Upper lobe of left lung (tissue), 4 donors: ENCODE measurements around the gene ZFYVE1.

Source experiments
- CTCF ChIP-seq, 6 experiments: fragments of 450-650 bp in 4 of 6; fragments of 200-600 bp in 2 of 6; sonication (generic) in 2 of 6; IDR thresholded peaks; one replicate each; pipeline ENCODE4 v1.5.1; 2016 to 2019; ENCODE audit warnings: antibody characterized with exemption in 6 of 6
- EP300 ChIP-seq, 4 donors: sonication (generic); formaldehyde crosslinking; IDR thresholded peaks; one replicate each; pipeline ENCODE4 v1.5.1; 2017; ENCODE audit warnings: antibody characterized with exemption in 4 of 4, control low read depth in 2 of 4
- POLR2A ChIP-seq, 4 donors: fragments of 450-650 bp; IDR thresholded peaks; one replicate each; pipeline ENCODE4 v1.5.1; 2016 to 2017; ENCODE audit warnings: antibody characterized with exemption in 4 of 4, mild to moderate bottlenecking in 2 of 4
- POLR2AphosphoS5 ChIP-seq, 2 donors: sonication (generic); formaldehyde crosslinking; IDR thresholded peaks; one replicate each; pipeline ENCODE4 v1.5.1; 2017; ENCODE audit warnings: antibody characterized with exemption in 2 of 2

DNA sequence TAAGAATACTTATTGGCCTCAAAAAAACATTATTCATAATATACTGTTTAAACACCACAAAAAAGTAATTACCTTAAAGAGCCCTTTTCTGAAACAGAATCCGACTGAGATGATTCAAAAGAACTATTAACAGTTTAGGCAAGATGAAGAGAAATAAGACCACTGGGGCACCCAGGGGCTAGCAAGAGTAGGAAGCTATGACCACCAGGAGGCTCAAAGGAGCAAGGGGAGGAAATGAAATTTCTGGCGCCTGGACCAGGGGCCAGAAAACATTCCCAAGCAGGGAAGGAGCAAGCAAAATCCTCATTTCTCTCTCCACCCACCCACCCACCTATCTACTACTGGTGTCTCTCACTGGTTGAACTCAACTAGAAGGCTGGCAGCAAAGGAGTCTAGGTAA, 106.9 kb downstream of the ZFYVE1 start:
- TF ChIP-seq POLR2A (IDR thresholded peaks at IDR 0.05) (no peak), CTCF (IDR thresholded peaks at IDR 0.05) (no peak), EP300 (IDR thresholded peaks at IDR 0.05) (no peak), POLR2AphosphoS5 (IDR thresholded peaks at IDR 0.05) (no peak)
